IMR-90 (cell line): ENCODE data around the gene FANK1. TPM values are rescaled to one million over a fixed set of nuclear protein-coding genes. Genes with fewer than 3 reads are reported as not detected.
"Not testable (repeated sequence)": the region's sequence is repeated elsewhere in the genome, so short reads cannot be mapped to it uniquely, and the experiment has no call there.

Source experiments
- ATAC-seq: fragments of 200-7000 bp; cut with Tn5 transposase; 2 replicates; pipeline ENCODE4 v1.9.1; 2020; ENCODE audit warnings: low read depth, mild to moderate bottlenecking, moderate library complexity
- BruUV-seq: library from RNA; stranded (reverse); fragments of 400-500 nt; replicated peaks from 2 replicates; lab custom pipeline; 2021; lab: Mats Ljungman, UMichigan
- CTCF ChIA-PET: fragments of 300-600 bp; formaldehyde crosslinking; extraction: SDS; loops from one replicate; lab custom pipeline; 2021; ENCODE audit warnings: antibody characterized with exemption; lab: Yijun Ruan, JAX
- POLR2A ChIA-PET: fragments of 300-600 bp; sonication (Branson Sonifier 250); formaldehyde crosslinking; loops from one replicate; lab custom pipeline; 2022; ENCODE audit warnings: antibody characterized with exemption; ENCODE audit not compliant: unreplicated experiment; lab: Charles Lee
- DNase-seq: peaks from one replicate; pipeline ENCODE4 v3.0.0; 2013
- H2AFZ ChIP-seq: replicated peaks from 2 replicates; pipeline ENCODE3; 2013; ENCODE audit warnings: low read length, mild to moderate bottlenecking; ENCODE audit not compliant: poor library complexity
- H2AK5ac ChIP-seq: 2 replicates; pipeline ENCODE4 v1.6.1; 2013; ENCODE audit warnings: low read depth, low read length, inconsistent platforms
- H2AK9ac ChIP-seq: replicated peaks from 2 replicates; pipeline ENCODE3; 2013; ENCODE audit warnings: mild to moderate bottlenecking, low read depth, low read length, moderate library complexity; ENCODE audit not compliant: poor library complexity
- H2BK120ac ChIP-seq: 2 replicates; pipeline ENCODE4 v1.6.1; 2013; ENCODE audit warnings: low read depth, low read length, inconsistent platforms
- H2BK15ac ChIP-seq: 3 replicates; pipeline ENCODE4 v1.6.1; 2013; ENCODE audit warnings: low read depth, low read length, inconsistent platforms
- H2BK20ac ChIP-seq: 2 replicates; pipeline ENCODE4 v1.6.1; 2013; ENCODE audit warnings: low read depth, mild to moderate bottlenecking, inconsistent platforms, low read length, moderate library complexity
- H2BK5ac ChIP-seq: 2 replicates; pipeline ENCODE4 v1.6.1; 2013; ENCODE audit warnings: mild to moderate bottlenecking, low read depth, low read length, inconsistent platforms; ENCODE audit not compliant: poor library complexity, severe bottlenecking
- H3K14ac ChIP-seq: replicated peaks from 2 replicates; pipeline ENCODE4 v1.6.1; 2013; ENCODE audit warnings: low read depth, low read length, inconsistent platforms
- H3K18ac ChIP-seq: 2 replicates; pipeline ENCODE4 v1.6.1; 2013; ENCODE audit warnings: low read depth, low read length, control low read depth
- H3K23ac ChIP-seq: 2 replicates; pipeline ENCODE4 v1.6.1; 2013; ENCODE audit warnings: low read depth, low read length, inconsistent platforms
- H3K27ac ChIP-seq: 2 replicates; pipeline ENCODE4 v1.5.1; 2013; ENCODE audit warnings: mild to moderate bottlenecking, control low read depth, low read length; ENCODE audit not compliant: insufficient read depth
- H3K27me3 ChIP-seq: 2 replicates; pipeline ENCODE4 v1.6.1; 2013; ENCODE audit warnings: low read length; ENCODE audit not compliant: control insufficient read depth, insufficient read depth
- H3K36me3 ChIP-seq: 2 replicates; pipeline ENCODE4 v1.6.1; 2013; ENCODE audit warnings: low read length, mixed read lengths; ENCODE audit not compliant: control insufficient read depth, insufficient read depth
- H3K4ac ChIP-seq: 2 replicates; pipeline ENCODE4 v1.6.1; 2013; ENCODE audit warnings: low read depth, low read length, inconsistent platforms
- H3K4me1 ChIP-seq: 2 replicates; pipeline ENCODE4 v1.6.1; 2013; ENCODE audit warnings: low read length, mixed read lengths; ENCODE audit not compliant: control insufficient read depth, insufficient read depth
- H3K4me2 ChIP-seq: 2 replicates; pipeline ENCODE4 v1.6.1; 2013; ENCODE audit warnings: low read depth, mild to moderate bottlenecking, control low read depth, low read length, moderate library complexity
- H3K4me3 ChIP-seq: 2 replicates; pipeline ENCODE4 v1.5.1; 2013; ENCODE audit warnings: low read depth, mild to moderate bottlenecking, control low read depth, low read length, moderate library complexity; ENCODE audit not compliant: insufficient read depth
- H3K56ac ChIP-seq: 2 replicates; pipeline ENCODE4 v1.6.1; 2013; ENCODE audit warnings: low read length, inconsistent platforms; ENCODE audit not compliant: insufficient read depth; ENCODE audit errors: extremely low read depth
- H3K79me1 ChIP-seq, 2 experiments: 2 replicates each; pipeline ENCODE4 v1.6.1; 2013; ENCODE audit warnings: low read length in 2 of 2, inconsistent platforms in 1 of 2, low read depth in 1 of 2
- H3K9ac ChIP-seq: 2 replicates; pipeline ENCODE4 v1.6.1; 2013; ENCODE audit warnings: low read depth, low read length, control low read depth
- H3K9me1 ChIP-seq: 2 replicates; pipeline ENCODE4 v1.6.1; 2013; ENCODE audit warnings: low read length, inconsistent platforms; ENCODE audit not compliant: insufficient read depth
- H3K9me3 ChIP-seq: 2 replicates; pipeline ENCODE4 v1.6.1; 2013; ENCODE audit warnings: low read length; ENCODE audit not compliant: control insufficient read depth, insufficient read depth
- H4K20me1 ChIP-seq: 2 replicates; pipeline ENCODE4 v1.6.1; 2013; ENCODE audit warnings: low read length, inconsistent platforms; ENCODE audit not compliant: insufficient read depth
- H4K5ac ChIP-seq: 2 replicates; pipeline ENCODE4 v1.6.1; 2013; ENCODE audit warnings: mild to moderate bottlenecking, low read depth, low read length, control low read depth
- H4K8ac ChIP-seq, 2 experiments: 2 replicates each; pipeline ENCODE4 v1.6.1; 2013; ENCODE audit warnings: low read depth in 2 of 2, low read length in 2 of 2, control low read depth in 1 of 2, inconsistent platforms in 1 of 2
- H4K91ac ChIP-seq: 2 replicates; pipeline ENCODE4 v1.6.1; 2013; ENCODE audit warnings: low read depth, low read length, inconsistent platforms; ENCODE audit not compliant: insufficient read depth
- WGBS, 2 experiments: methylation state at CpG; one replicate each; pipeline versions ENCODE4 v1.1.5 to v1.1.7; 2013; ENCODE audit warnings: missing lambda C conversion rate in 2 of 2; ENCODE audit not compliant: insufficient read length in 1 of 2; ENCODE audit errors: extremely low coverage in 2 of 2; 5-methylcytosine and 5-hydroxymethylcytosine counted together
- dilution Hi-C: fragments of 300-500 bp; cut with HindIII; formaldehyde crosslinking; loops from one replicate; pipeline ENCODE4 v1.14.3; 2018; ENCODE audit warnings: low sequenced_read_pairs; ENCODE audit not compliant: unreplicated experiment
- in situ Hi-C: fragments of 300-500 bp; cut with MboI; formaldehyde crosslinking; loops from 3 replicates; pipeline ENCODE4 v1.14.3; 2019; ENCODE audit warnings: low sequenced_read_pairs, inconsistent platforms, mixed read lengths
- intact Hi-C: fragments of 100-400 bp; cut with micrococcal nuclease; formaldehyde crosslinking; loops from 2 replicates; pipeline ENCODE4 v1.10.0; 2022
- polyA plus RNA-seq, 3 experiments: library from polyadenylated mRNA; depleted of rRNA; stranded (reverse); fragments of >200 nt; gene quantifications; 2 replicates each; pipeline ENCODE4 v1.2.3, GENCODE V29; 2012; ENCODE audit warnings: low replicate concordance in 1 of 3
- total RNA-seq: library from RNA; depleted of rRNA; stranded (reverse); fragments of >200 nt; gene quantifications from 2 replicates; pipeline ENCODE4 v1.2.3, GENCODE V29; 2012

The FANK1 gene
- total and polyA plus RNA-seq, 2 of the 4 experiments (the other 2 are of a cell fraction): 0.90 to 2.2 TPM

GRCh38 chr10:125900963-125901362 lies 4.6 kb downstream of the FANK1 start:
- H4K8ac ChIP-seq, H3K23ac ChIP-seq, H3K9ac ChIP-seq, H3K36me3 ChIP-seq, H3K4me1 ChIP-seq, H4K20me1 ChIP-seq, H3K4me2 ChIP-seq, H3K27me3 ChIP-seq, H2BK120ac ChIP-seq, H2AK5ac ChIP-seq, DNase-seq, H3K9me1 ChIP-seq, H3K79me1 ChIP-seq, dilution Hi-C loops, POLR2A ChIA-PET, H3K18ac ChIP-seq, CTCF ChIA-PET, H2AK9ac ChIP-seq, in situ Hi-C loops, H2BK15ac ChIP-seq, H3K9me3 ChIP-seq, H2BK20ac ChIP-seq, H3K4me3 ChIP-seq, H2AFZ ChIP-seq, H3K14ac ChIP-seq, H2BK5ac ChIP-seq, H4K91ac ChIP-seq, H3K56ac ChIP-seq, ATAC-seq, H4K5ac ChIP-seq, H3K27ac ChIP-seq, intact Hi-C loops, H3K4ac ChIP-seq, BruUV-seq: not testable (repeated sequence)
- no CpG with 5 or more reads among the region's 3 CpGs for WGBS, 2 experiments

GRCh38 chr10:125903135-125903640 lies 6.8 kb downstream of the FANK1 start:
- H3K9me1 ChIP-seq, H3K18ac ChIP-seq, H2AK5ac ChIP-seq, H2BK5ac ChIP-seq, H3K23ac ChIP-seq, H3K27me3 ChIP-seq, H3K9me3 ChIP-seq, H3K4me1 ChIP-seq, dilution Hi-C loops, H3K4me3 ChIP-seq, H3K36me3 ChIP-seq, H3K27ac ChIP-seq, DNase-seq, H2AFZ ChIP-seq, H4K20me1 ChIP-seq, intact Hi-C loops, CTCF ChIA-PET, in situ Hi-C loops, H3K14ac ChIP-seq, POLR2A ChIA-PET, ATAC-seq, H2BK120ac ChIP-seq, H2BK20ac ChIP-seq, H4K91ac ChIP-seq, H2AK9ac ChIP-seq, H4K5ac ChIP-seq, H3K9ac ChIP-seq, H3K56ac ChIP-seq, H2BK15ac ChIP-seq, H3K79me1 ChIP-seq, BruUV-seq, H3K4me2 ChIP-seq, H4K8ac ChIP-seq, H3K4ac ChIP-seq: not testable (repeated sequence)
- no CpG with 5 or more reads among the region's 3 CpGs for WGBS, 2 experiments
